ENCODE data around the gene SAP30BP. TPM values are rescaled to one million over a fixed set of nuclear protein-coding genes. Genes with fewer than 3 reads are reported as not detected.

The SAP30BP gene
- total RNA-seq, 1 experiment from 2014 or later, result 149 TPM

- RAD21 ChIA-PET (ENCODE audit: low non-redundant PET in 1 of 2, low total read pairs in 2 of 2, uncharacterized antibody in 2 of 2, unreplicated experiment in 2 of 2), result no interaction called here
- no peak for TF ChIP-seq CTCF (IDR thresholded peaks at IDR 0.05 in 2 of 3, conservative IDR thresholded peaks at IDR 0.05 in 1 of 3; ENCODE audit: borderline replicate concordance in 1 of 3, insufficient read depth in 1 of 3, low read depth in 2 of 3, low read length in 2 of 3)
- TF ChIP-seq SP1 (IDR thresholded peaks at IDR 0.05; ENCODE audit: low read depth), result no peak
- no peak for TF ChIP-seq EGR1 (IDR thresholded peaks at IDR 0.05; ENCODE audit: low read depth)
- TF ChIP-seq YY1 (IDR thresholded peaks at IDR 0.05; ENCODE audit: extremely low read depth, insufficient replicate concordance, low read depth, low read length), result no peak
- TF ChIP-seq SIN3A (IDR thresholded peaks at IDR 0.05; ENCODE audit: low read depth), result no peak
- no peak for TF ChIP-seq RAD21 (IDR thresholded peaks at IDR 0.05; ENCODE audit: low read depth)
- no peak for TF ChIP-seq ELF1 (IDR thresholded peaks at IDR 0.05; ENCODE audit: borderline replicate concordance, low read depth)
- TF ChIP-seq REST (IDR thresholded peaks at IDR 0.05; ENCODE audit: low read depth), result no peak
- no peak for TF ChIP-seq EZH2 (IDR thresholded peaks at IDR 0.05)
- TF ChIP-seq TCF7L2 (IDR thresholded peaks at IDR 0.05; ENCODE audit: borderline replicate concordance, extremely low read depth, insufficient read depth, insufficient read length), result no peak
- no peak for TF ChIP-seq POLR2AphosphoS5 (IDR thresholded peaks at IDR 0.05; ENCODE audit: low read depth, low read length)
- TF ChIP-seq FOSL1 (IDR thresholded peaks at IDR 0.05; ENCODE audit: low read depth), result no peak
- TF ChIP-seq ZFX (IDR thresholded peaks at IDR 0.05), result no peak
- TF ChIP-seq ZNF274 (IDR thresholded peaks at IDR 0.05; ENCODE audit: low read depth, low read length), result no peak
- TF ChIP-seq MAX (IDR thresholded peaks at IDR 0.05), result no peak
- no peak overlapping the region for H2AFZ ChIP-seq (ENCODE audit: low read depth, low read length, poor library complexity, severe bottlenecking)
- peaks cover 27 to 41% of the 10 kb centered on the region in 2 experiments for H3K36me3 ChIP-seq (ENCODE audit: control insufficient read depth in 1 of 2, insufficient read depth in 2 of 2, low read length in 2 of 2)
- H3K9me3 ChIP-seq (ENCODE audit: control insufficient read depth in 1 of 2, insufficient read depth in 1 of 2, low read depth in 1 of 2, low read length in 2 of 2), result no peaks in the 10 kb centered on the region
- H3K27ac ChIP-seq (ENCODE audit: low read depth, low read length), result peak overlapping the region; percentile 94
- POLR2A ChIA-PET, result interaction anchor here (0.5 to 4.0 kb wide), 3 partner anchors 18 to 45 kb away, joined by 3 to 24 read pairs (median 5); no protein-coding TSS in a partner anchor
- peak overlapping the region; percentile 91 for H3K4me2 ChIP-seq (ENCODE audit: low read length)
- intact Hi-C loops (cut with micrococcal nuclease), result no loop called here
- H3K9ac ChIP-seq (ENCODE audit: low read length), result no peak overlapping the region
- ATAC-seq (no peak), DNase-seq (ENCODE audit: low read depth, low spot score) (no peak)
- CTCF ChIA-PET, result no interaction called here
- H3K4me1 ChIP-seq (ENCODE audit: control insufficient read depth in 1 of 2, insufficient read depth in 2 of 2, low read length in 2 of 2), result peaks cover 27 to 41% of the 10 kb centered on the region in 2 experiments
- H3K9me2 ChIP-seq (ENCODE audit: insufficient read depth), result no peaks in the 10 kb centered on the region
- BruUV-seq (replicated peaks), result no TSS peak
- no peaks in the 10 kb centered on the region for H4K20me1 ChIP-seq (ENCODE audit: insufficient read depth)
- peaks cover 47% of the 10 kb centered on the region for H3K79me2 ChIP-seq (ENCODE audit: insufficient read depth, low read length)
- H3K4me3 ChIP-seq (replicated peaks in 1 of 2; ENCODE audit: low read depth in 1 of 2, low read length in 2 of 2), result no peak overlapping the region
- H3K27me3 ChIP-seq (ENCODE audit: insufficient read depth, low read length), result no peaks in the 10 kb centered on the region
Observed at GRCh38 chr17:75724016-75725003, 57.2 kb downstream of the SAP30BP start.
